SU-DHL-6 (cell line): Measurements from ENCODE around the gene RHOJ.

Experiments used
- EZH2phosphoT487 ChIP-seq: fragments of 200-600 bp; sonication (generic), shearing (Covaris generic); conservative IDR thresholded peaks from 2 replicates; pipeline ENCODE4 v1.6.1; 2018; ENCODE audit warnings: mild to moderate bottlenecking, antibody characterized with exemption, low read length, moderate library complexity, mixed read lengths
- TF ChIP-seq, protein P1 (sequence below): fragments of 200-600 bp; sonication (generic); IDR thresholded peaks from one replicate; pipeline ENCODE4 v1.5.1; 2017; ENCODE audit warnings: antibody characterized with exemption, mild to moderate bottlenecking, low read length, moderate library complexity; ENCODE audit not compliant: insufficient read depth, poor library complexity, severe bottlenecking

GRCh38 chr14:63326840-63327239 is 122.6 kb downstream of the RHOJ start:
- TF ChIP-seq, protein P1, sequence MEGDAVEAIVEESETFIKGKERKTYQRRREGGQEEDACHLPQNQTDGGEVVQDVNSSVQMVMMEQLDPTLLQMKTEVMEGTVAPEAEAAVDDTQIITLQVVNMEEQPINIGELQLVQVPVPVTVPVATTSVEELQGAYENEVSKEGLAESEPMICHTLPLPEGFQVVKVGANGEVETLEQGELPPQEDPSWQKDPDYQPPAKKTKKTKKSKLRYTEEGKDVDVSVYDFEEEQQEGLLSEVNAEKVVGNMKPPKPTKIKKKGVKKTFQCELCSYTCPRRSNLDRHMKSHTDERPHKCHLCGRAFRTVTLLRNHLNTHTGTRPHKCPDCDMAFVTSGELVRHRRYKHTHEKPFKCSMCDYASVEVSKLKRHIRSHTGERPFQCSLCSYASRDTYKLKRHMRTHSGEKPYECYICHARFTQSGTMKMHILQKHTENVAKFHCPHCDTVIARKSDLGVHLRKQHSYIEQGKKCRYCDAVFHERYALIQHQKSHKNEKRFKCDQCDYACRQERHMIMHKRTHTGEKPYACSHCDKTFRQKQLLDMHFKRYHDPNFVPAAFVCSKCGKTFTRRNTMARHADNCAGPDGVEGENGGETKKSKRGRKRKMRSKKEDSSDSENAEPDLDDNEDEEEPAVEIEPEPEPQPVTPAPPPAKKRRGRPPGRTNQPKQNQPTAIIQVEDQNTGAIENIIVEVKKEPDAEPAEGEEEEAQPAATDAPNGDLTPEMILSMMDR, result no peak
- TF ChIP-seq EZH2phosphoT487, result no peak
